Measurements from ENCODE around the gene FAIM.

GRCh38 chr3:138615462-138615861 is 6.9 kb downstream of the FAIM start:
- TF ChIP-seq GATA2 (IDR thresholded peaks at IDR 0.05; ENCODE audit: low read depth, low read length) (no peak), GATA3 (IDR thresholded peaks at IDR 0.05; ENCODE audit: low read depth, low read length) (no peak)
